Tibial nerve (tissue), 4 donors: ENCODE results near the gene WFDC12. TPM values are rescaled to one million over a fixed set of nuclear protein-coding genes. Genes with fewer than 3 reads are reported as not detected.
"Not testable (repeated sequence)": the region's sequence is repeated elsewhere in the genome, so short reads cannot be mapped to it uniquely, and the experiment has no call there.

Source experiments
- DNase-seq, 2 donors: peaks; one replicate each; pipeline ENCODE4 v3.0.0-alpha.2; 2019; ENCODE audit warnings: low spot score in 2 of 2
- H3K27ac ChIP-seq, 4 donors: fragments of 200-600 bp; sonication (generic) in 3 of 4; one replicate each; pipeline ENCODE4 v1.5.1; 2017 to 2019; ENCODE audit warnings: mild to moderate bottlenecking in 1 of 4
- H3K27me3 ChIP-seq, 2 donors: fragments of 200-600 bp; sonication (generic) in 1 of 2; one replicate each; pipeline versions ENCODE4 v1.5.1 to v1.6.0; 2017 to 2019
- H3K36me3 ChIP-seq, 3 donors: fragments of 200-600 bp; sonication (generic); one replicate each; pipeline ENCODE4 v1.5.1; 2018 to 2019
- H3K4me1 ChIP-seq, 4 donors: fragments of 200-600 bp; sonication (generic) in 3 of 4; one replicate each; pipeline ENCODE4 v1.5.1; 2017 to 2019
- H3K4me3 ChIP-seq, 4 donors: fragments of 200-600 bp; sonication (generic) in 3 of 4; one replicate each; pipeline ENCODE4 v1.5.1; 2017 to 2019; ENCODE audit warnings: mild to moderate bottlenecking in 1 of 4, moderate library complexity in 1 of 4
- H3K9me3 ChIP-seq, 4 donors: fragments of 200-600 bp; sonication (generic) in 3 of 4; one replicate each; pipeline ENCODE4 v1.5.1; 2017 to 2019
- EP300 ChIP-seq, 2 donors: sonication (generic); formaldehyde crosslinking; IDR thresholded peaks; one replicate each; pipeline ENCODE4 v1.6.1; 2017; ENCODE audit warnings: antibody characterized with exemption in 2 of 2, mild to moderate bottlenecking in 1 of 2
- POLR2A ChIP-seq, 2 donors: fragments of 450-650 bp; IDR thresholded peaks; one replicate each; pipeline ENCODE4 v1.6.1; 2017; ENCODE audit warnings: antibody characterized with exemption in 2 of 2, mild to moderate bottlenecking in 2 of 2, moderate library complexity in 2 of 2
- WGBS, 2 donors: methylation state at CpG; one replicate each; pipeline ENCODE4 v1.1.5; 2018; 5-methylcytosine and 5-hydroxymethylcytosine counted together
- total RNA-seq, 4 donors: library from RNA; depleted of rRNA; stranded (reverse); fragments of >200 nt; gene quantifications; one replicate each; pipeline ENCODE4 v1.1.0, GENCODE V29; 2016
- TF ChIP-seq, protein P1 (sequence below), 5 experiments: fragments of 200-600 bp in 3 of 5; fragments of 450-650 bp in 2 of 5; sonication (generic) in 3 of 5; IDR thresholded peaks; one replicate each; pipeline ENCODE4 v1.5.1; 2016 to 2019; ENCODE audit warnings: antibody characterized with exemption in 5 of 5, mild to moderate bottlenecking in 3 of 5, moderate library complexity in 2 of 5

WFDC12 gene
- total RNA-seq, 4 donors from 2014 or later, result not detected

DNA sequence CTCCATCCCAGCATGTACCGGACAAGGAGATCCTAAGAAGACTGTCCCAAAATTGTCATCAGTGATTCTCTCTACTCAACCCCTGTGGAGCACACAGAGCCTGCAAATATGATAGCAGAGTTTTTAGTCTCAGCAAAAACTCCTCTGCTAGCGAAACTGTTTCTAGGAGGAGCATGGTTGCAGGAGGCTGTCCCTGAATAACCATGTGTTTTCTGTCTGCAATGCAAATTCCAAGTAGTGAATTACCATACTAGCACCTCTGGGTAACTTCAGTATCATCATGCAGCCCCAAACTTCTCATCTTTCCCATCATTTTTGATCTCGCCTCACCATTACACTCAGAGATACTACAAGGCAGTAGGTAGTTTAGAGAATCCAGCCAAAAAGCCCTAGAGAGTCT is 24.8 kb upstream of the WFDC12 start:
- peaks cover 0 to 8% of the 10 kb centered on the region in 2 donors for H3K27me3 ChIP-seq
- DNase-seq, result no peak
- TF ChIP-seq POLR2A (IDR thresholded peaks at IDR 0.05), result no peak
- WGBS, 2 donors, result 91 to 93% methylated on average over 3 of the region's 3 CpGs
- H3K27ac ChIP-seq, result no peak overlapping the region
- no peak overlapping the region for H3K4me3 ChIP-seq
- H3K4me1 ChIP-seq, result no peaks in the 10 kb centered on the region
- no peaks in the 10 kb centered on the region for H3K36me3 ChIP-seq
- H3K9me3 ChIP-seq, result no peaks in the 10 kb centered on the region

DNA sequence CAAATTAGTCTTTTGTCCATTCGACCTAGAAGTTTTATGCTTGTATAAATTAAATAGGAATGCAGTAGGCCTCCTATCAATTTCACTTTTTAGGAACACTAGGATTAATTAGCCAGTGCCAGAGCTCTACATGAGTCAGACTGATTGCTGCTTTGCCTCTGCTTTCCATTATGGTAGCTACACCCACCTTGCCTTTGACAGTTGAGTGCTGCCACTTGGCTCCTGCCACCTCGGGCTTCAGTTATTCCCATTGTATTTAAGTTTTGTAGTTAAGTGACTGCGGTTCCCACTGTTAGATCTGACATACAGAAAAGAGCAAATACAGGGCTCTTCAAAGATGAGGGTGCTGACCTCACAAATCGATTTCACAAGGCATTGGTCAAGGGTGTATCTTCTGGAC is 16.6 kb upstream of the WFDC12 start:
- Histone ChIP-seq H3K9me3 (no peaks in the 10 kb centered on the region), H3K4me1 (no peaks in the 10 kb centered on the region), H3K27ac (no peak overlapping the region), H3K36me3 (no peaks in the 10 kb centered on the region), H3K27me3 (no peaks in the 10 kb centered on the region), H3K4me3 (no peak overlapping the region)
- TF ChIP-seq EP300 (IDR thresholded peaks at IDR 0.05), result no peak
- TF ChIP-seq, protein P1, sequence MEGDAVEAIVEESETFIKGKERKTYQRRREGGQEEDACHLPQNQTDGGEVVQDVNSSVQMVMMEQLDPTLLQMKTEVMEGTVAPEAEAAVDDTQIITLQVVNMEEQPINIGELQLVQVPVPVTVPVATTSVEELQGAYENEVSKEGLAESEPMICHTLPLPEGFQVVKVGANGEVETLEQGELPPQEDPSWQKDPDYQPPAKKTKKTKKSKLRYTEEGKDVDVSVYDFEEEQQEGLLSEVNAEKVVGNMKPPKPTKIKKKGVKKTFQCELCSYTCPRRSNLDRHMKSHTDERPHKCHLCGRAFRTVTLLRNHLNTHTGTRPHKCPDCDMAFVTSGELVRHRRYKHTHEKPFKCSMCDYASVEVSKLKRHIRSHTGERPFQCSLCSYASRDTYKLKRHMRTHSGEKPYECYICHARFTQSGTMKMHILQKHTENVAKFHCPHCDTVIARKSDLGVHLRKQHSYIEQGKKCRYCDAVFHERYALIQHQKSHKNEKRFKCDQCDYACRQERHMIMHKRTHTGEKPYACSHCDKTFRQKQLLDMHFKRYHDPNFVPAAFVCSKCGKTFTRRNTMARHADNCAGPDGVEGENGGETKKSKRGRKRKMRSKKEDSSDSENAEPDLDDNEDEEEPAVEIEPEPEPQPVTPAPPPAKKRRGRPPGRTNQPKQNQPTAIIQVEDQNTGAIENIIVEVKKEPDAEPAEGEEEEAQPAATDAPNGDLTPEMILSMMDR (IDR thresholded peaks at IDR 0.05), result no peak
- TF ChIP-seq POLR2A (IDR thresholded peaks at IDR 0.05), result no peak
- 77 to 81% methylated on average over 4 of the region's 4 CpGs for WGBS, 2 donors
- no peak for DNase-seq

DNA sequence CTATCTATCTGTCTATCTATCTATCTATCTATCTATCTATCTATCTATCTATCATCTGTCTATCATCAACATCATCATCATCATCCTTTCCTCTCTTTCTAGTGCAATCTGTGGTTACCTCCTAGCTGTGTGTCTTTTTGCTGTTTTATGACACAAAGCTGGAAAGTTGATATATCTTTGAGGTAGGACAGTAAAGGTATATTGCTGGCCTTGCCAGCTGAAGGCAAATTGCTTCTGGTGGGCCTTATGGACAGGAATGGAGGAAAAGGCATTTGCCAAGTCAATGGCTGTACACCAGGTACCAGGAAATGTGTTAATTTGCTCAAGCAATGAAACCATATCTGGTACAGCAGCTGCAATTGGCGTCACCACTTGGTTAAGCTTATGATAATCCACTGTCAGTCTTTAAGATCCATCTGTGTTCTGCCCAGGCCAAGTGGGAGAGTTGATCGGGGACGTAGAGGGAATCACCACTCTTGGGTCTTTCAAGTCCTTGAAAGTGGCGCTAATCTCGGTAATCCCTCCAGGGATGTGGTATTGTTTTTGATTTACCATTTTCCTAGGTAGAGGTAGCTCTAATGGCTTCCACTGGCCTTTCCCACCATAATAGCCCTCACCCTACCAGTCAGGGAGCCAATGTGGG is 15.6 kb upstream of the WFDC12 start:
- H3K4me1 ChIP-seq, H3K27me3 ChIP-seq, H3K36me3 ChIP-seq, H3K27ac ChIP-seq, H3K4me3 ChIP-seq, H3K9me3 ChIP-seq, DNase-seq: not testable (repeated sequence)
- 86 to 95% methylated on average over 5 of the region's 5 CpGs for WGBS, 2 donors

DNA sequence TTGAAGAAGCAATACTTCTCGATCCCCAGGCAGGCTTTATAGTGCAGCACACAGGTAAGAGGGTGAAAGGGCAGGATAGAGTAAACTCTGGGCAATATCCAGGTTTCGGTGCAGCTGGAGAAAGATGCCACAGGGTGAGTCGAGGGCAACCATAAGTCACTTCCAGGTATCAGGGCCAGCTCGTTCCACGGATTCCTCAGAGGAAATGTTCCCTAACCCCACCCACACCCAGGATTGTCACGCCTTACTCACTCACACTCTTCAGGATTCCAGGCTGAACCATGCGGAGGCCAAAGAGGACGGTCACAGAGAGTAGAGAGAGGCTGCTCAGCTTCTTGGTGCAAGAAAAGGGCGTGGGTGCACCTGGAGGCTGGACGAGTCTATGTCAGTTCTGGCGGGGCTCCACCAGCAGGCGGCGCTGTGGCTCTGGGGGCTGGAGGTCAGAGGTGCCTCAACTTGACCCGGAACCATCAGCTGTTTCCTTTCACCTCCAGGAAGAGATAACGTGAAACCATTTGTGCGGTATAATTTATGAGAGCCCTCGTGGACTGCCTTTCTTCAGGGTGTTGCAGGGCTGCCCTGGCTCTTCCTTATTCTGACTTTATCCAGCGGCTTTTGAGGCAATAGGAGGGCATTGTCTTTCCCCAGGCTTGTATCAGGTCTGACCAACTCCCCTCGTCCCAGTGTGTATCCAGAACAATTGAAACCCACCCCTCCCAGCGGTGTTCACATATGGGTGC is 14.5 kb upstream of the WFDC12 start:
- WGBS, 2 donors, result 38 to 47% methylated on average over 17 to 20 of the region's 20 CpGs
- no peak overlapping the region for H3K27ac ChIP-seq
- H3K9me3 ChIP-seq, result peaks cover 0 to 11% (median 0%) of the 10 kb centered on the region in 4 donors
- peak in 1 of 2 donors; percentile 32 for DNase-seq
- no peaks in the 10 kb centered on the region for H3K36me3 ChIP-seq
- no peak overlapping the region for H3K4me3 ChIP-seq
- no peaks in the 10 kb centered on the region for H3K4me1 ChIP-seq
- no peaks in the 10 kb centered on the region for H3K27me3 ChIP-seq
- TF ChIP-seq POLR2A (IDR thresholded peaks at IDR 0.05), result no peak
- TF ChIP-seq, protein P1 (IDR thresholded peaks at IDR 0.05), result peak in 4 of 5 experiments; percentile 18 to 44 (median 38)

DNA sequence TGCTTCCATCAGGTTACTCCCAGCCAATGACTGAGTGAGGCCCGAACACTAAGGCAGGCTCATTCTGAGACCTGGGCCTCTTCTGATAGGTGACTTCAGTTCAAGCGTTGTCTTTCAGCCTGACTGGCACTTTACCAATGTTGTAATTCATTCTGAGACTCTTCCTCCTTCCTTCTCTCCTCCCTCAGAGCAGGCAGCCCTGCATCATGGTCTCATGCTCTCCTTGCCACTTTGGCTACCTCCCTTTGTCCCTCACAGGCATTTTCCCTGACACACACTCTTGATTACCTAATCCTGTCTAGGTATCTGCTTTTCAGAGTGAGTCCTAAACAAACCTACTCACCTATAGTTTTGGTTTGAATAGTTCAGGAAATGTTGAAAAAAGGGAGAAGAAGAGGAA is 12.6 kb upstream of the WFDC12 start:
- no peak overlapping the region for H3K4me3 ChIP-seq
- WGBS, 2 donors, result 75 to 81% methylated on average over 1 to 2 of the region's 2 CpGs
- no peaks in the 10 kb centered on the region for H3K36me3 ChIP-seq
- no peaks in the 10 kb centered on the region for H3K27me3 ChIP-seq
- no peaks in the 10 kb centered on the region for H3K4me1 ChIP-seq
- no peak overlapping the region for H3K27ac ChIP-seq
- TF ChIP-seq POLR2A (IDR thresholded peaks at IDR 0.05) (no peak), EP300 (IDR thresholded peaks at IDR 0.05) (no peak)
- TF ChIP-seq, protein P1 (IDR thresholded peaks at IDR 0.05), result no peak
- H3K9me3 ChIP-seq, result peaks cover 0 to 11% (median 0%) of the 10 kb centered on the region in 4 donors
- no peak for DNase-seq

DNA sequence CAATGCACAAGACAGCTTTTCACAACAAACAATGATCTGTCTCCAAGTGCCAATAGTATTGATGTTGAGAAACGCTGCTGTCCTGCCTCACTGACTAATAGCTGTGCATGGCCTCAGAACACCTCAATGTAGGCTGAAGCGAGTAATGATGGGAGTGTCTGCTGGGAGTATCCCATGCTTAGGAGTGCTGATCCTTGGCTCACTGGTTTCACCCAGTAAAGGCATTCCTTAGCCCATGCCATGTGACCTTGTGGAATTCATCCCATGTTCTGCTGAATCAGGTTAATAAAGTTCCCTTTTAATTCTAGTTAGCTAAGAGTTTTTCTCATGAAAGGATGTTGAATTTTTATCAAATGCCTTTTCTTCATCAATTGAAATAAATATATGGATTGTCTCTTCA is 3.8 kb upstream of the WFDC12 start:
- H3K27me3 ChIP-seq, result peaks cover 0 to 10% of the 10 kb centered on the region in 2 donors
- no peak overlapping the region for H3K27ac ChIP-seq
- WGBS, 2 donors, result 55 to 61% methylated on average over 2 of the region's 2 CpGs
- no peak for DNase-seq
- no peaks in the 10 kb centered on the region for H3K36me3 ChIP-seq
- H3K4me1 ChIP-seq, result no peaks in the 10 kb centered on the region
- no peak for TF ChIP-seq POLR2A (IDR thresholded peaks at IDR 0.05)
- TF ChIP-seq EP300 (IDR thresholded peaks at IDR 0.05), result no peak
- TF ChIP-seq, protein P1 (IDR thresholded peaks at IDR 0.05), result no peak
- no peak overlapping the region for H3K4me3 ChIP-seq
- no peaks in the 10 kb centered on the region for H3K9me3 ChIP-seq
